ENCODE results near the gene PALB2. TPM values are rescaled to one million over a fixed set of nuclear protein-coding genes. Genes with fewer than 3 reads are reported as not detected.

Gene PALB2
- polyA plus RNA-seq, 1 of the 3 experiments (the other 2 are of a cell fraction): 3.3 TPM

DNA sequence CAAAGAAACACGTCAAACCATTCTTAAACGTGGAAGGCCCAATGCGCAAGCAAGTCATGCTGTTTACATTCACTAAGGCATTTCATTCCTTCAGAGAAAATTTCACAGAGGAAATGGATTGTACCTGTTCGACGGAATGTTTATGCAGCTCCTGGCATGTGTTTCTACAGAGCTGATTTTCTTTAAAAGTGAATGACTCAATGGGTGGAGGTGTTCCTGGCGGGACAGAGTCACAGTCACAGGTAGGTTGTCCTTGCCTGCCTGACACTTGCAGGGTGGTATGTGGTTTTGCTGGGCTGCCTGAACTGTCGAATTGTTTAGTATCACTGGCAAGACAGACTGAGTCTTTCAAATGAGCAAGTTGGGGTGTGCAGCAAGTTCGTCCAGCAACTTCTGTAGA is 11.6 kb downstream of the PALB2 start:
- Histone ChIP-seq H3K27me3 (ENCODE audit: insufficient read depth) (no peaks in the 10 kb centered on the region), H3K9me3 (no peaks in the 10 kb centered on the region), H3K79me2 (ENCODE audit: insufficient read depth) (peaks cover 21% of the 10 kb centered on the region), H3K9me2 (no peaks in the 10 kb centered on the region), H3K36me3 (replicated peaks in 1 of 2; ENCODE audit: control insufficient read depth in 1 of 2, insufficient read depth in 2 of 2, low read length in 1 of 2) (peaks cover 23 to 41% of the 10 kb centered on the region in 2 experiments), H2AFZ (ENCODE audit: low read depth) (no peak overlapping the region), H3K4me3 (ENCODE audit: low read depth in 2 of 2, low read length in 1 of 2) (no peak overlapping the region), H3K4me1 (ENCODE audit: control insufficient read depth in 1 of 2, insufficient read depth in 2 of 2, low read depth in 1 of 2, low read length in 1 of 2) (no peaks in the 10 kb centered on the region), H3F3A (replicated peaks; ENCODE audit: insufficient read depth) (no peaks in the 10 kb centered on the region), H3K27ac (ENCODE audit: low read depth in 2 of 2, low read length in 1 of 2) (no peak overlapping the region), H4K20me1 (ENCODE audit: insufficient read depth) (no peaks in the 10 kb centered on the region), H3K4me2 (no peak overlapping the region), H3K9ac (no peak overlapping the region)
- TF ChIP-seq, protein P1, sequence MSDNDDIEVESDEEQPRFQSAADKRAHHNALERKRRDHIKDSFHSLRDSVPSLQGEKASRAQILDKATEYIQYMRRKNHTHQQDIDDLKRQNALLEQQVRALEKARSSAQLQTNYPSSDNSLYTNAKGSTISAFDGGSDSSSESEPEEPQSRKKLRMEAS (IDR thresholded peaks at IDR 0.05; ENCODE audit: low read depth): no peak
- TF ChIP-seq RAD21 (IDR thresholded peaks at IDR 0.05; ENCODE audit: low read length) (no peak), NRF1 (IDR thresholded peaks at IDR 0.05; ENCODE audit: low read depth, low read length) (no peak), GABPA (IDR thresholded peaks at IDR 0.05; ENCODE audit: low read depth) (no peak), RXRA (IDR thresholded peaks at IDR 0.05; ENCODE audit: borderline replicate concordance, low read depth) (no peak)
- TF ChIP-seq, protein P2, sequence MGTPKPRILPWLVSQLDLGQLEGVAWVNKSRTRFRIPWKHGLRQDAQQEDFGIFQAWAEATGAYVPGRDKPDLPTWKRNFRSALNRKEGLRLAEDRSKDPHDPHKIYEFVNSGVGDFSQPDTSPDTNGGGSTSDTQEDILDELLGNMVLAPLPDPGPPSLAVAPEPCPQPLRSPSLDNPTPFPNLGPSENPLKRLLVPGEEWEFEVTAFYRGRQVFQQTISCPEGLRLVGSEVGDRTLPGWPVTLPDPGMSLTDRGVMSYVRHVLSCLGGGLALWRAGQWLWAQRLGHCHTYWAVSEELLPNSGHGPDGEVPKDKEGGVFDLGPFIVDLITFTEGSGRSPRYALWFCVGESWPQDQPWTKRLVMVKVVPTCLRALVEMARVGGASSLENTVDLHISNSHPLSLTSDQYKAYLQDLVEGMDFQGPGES (IDR thresholded peaks at IDR 0.05; ENCODE audit: low read depth, low read length): no peak
- TF ChIP-seq, protein P3, sequence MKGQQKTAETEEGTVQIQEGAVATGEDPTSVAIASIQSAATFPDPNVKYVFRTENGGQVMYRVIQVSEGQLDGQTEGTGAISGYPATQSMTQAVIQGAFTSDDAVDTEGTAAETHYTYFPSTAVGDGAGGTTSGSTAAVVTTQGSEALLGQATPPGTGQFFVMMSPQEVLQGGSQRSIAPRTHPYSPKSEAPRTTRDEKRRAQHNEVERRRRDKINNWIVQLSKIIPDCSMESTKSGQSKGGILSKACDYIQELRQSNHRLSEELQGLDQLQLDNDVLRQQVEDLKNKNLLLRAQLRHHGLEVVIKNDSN (IDR thresholded peaks at IDR 0.05; ENCODE audit: borderline replicate concordance, low read depth): no peak
- TF ChIP-seq, protein P4, sequence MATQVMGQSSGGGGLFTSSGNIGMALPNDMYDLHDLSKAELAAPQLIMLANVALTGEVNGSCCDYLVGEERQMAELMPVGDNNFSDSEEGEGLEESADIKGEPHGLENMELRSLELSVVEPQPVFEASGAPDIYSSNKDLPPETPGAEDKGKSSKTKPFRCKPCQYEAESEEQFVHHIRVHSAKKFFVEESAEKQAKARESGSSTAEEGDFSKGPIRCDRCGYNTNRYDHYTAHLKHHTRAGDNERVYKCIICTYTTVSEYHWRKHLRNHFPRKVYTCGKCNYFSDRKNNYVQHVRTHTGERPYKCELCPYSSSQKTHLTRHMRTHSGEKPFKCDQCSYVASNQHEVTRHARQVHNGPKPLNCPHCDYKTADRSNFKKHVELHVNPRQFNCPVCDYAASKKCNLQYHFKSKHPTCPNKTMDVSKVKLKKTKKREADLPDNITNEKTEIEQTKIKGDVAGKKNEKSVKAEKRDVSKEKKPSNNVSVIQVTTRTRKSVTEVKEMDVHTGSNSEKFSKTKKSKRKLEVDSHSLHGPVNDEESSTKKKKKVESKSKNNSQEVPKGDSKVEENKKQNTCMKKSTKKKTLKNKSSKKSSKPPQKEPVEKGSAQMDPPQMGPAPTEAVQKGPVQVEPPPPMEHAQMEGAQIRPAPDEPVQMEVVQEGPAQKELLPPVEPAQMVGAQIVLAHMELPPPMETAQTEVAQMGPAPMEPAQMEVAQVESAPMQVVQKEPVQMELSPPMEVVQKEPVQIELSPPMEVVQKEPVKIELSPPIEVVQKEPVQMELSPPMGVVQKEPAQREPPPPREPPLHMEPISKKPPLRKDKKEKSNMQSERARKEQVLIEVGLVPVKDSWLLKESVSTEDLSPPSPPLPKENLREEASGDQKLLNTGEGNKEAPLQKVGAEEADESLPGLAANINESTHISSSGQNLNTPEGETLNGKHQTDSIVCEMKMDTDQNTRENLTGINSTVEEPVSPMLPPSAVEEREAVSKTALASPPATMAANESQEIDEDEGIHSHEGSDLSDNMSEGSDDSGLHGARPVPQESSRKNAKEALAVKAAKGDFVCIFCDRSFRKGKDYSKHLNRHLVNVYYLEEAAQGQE (IDR thresholded peaks at IDR 0.05; ENCODE audit: low read depth, low read length): no peak
- POLR2A ChIA-PET: no interaction called here
- DNase-seq: no peak
- WGBS (ENCODE audit: low lambda C conversion rate): over 99% methylated on average over 8 of the region's 8 CpGs
- CTCF ChIA-PET: no interaction called here

DNA sequence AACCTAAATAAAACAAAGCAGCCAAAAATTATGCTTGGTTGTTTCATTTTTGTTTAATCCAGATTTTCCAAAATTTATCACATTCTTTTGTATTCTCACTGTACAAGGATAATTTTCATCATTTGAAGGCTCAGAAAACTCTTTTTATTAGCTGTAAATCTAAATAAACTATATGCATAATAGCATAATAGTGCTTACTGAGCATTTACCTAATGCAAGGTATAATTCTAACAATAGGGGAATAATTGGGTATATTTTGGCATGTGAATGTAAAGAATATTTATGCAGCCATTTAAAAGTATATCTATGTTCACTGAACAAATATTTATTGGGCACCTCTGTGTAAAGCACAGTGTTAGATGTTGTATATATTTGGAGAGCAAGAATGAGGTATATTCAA is 17.0 kb downstream of the PALB2 start:
- H3K9me2 ChIP-seq: no peaks in the 10 kb centered on the region
- no peak overlapping the region for H3K4me3 ChIP-seq (ENCODE audit: low read depth in 2 of 2, low read length in 1 of 2)
- H3K27me3 ChIP-seq (ENCODE audit: insufficient read depth): no peaks in the 10 kb centered on the region
- no peaks in the 10 kb centered on the region for H3K9me3 ChIP-seq
- POLR2A ChIA-PET: no interaction called here
- no peaks in the 10 kb centered on the region for H3F3A ChIP-seq (replicated peaks; ENCODE audit: insufficient read depth)
- no peaks in the 10 kb centered on the region for H4K20me1 ChIP-seq (ENCODE audit: insufficient read depth)
- no peak for DNase-seq
- H3K36me3 ChIP-seq (replicated peaks in 1 of 2; ENCODE audit: control insufficient read depth in 1 of 2, insufficient read depth in 2 of 2, low read length in 1 of 2): peaks cover 41 to 67% of the 10 kb centered on the region in 2 experiments
- H3K27ac ChIP-seq (ENCODE audit: low read depth in 2 of 2, low read length in 1 of 2): no peak overlapping the region
- CTCF ChIA-PET: interaction anchor here (1.5 kb wide), 1 partner anchor 10 kb away, joined by 3 read pairs; no protein-coding TSS in a partner anchor
- no peak overlapping the region for H3K9ac ChIP-seq
- no peaks in the 10 kb centered on the region; the same call in 1 of the 2 replicates for H3K79me2 ChIP-seq (ENCODE audit: insufficient read depth)
- H3K4me2 ChIP-seq: no peak overlapping the region
- H2AFZ ChIP-seq (ENCODE audit: low read depth): no peak overlapping the region
- no peaks in the 10 kb centered on the region for H3K4me1 ChIP-seq (ENCODE audit: control insufficient read depth in 1 of 2, insufficient read depth in 2 of 2, low read depth in 1 of 2, low read length in 1 of 2)
- TF ChIP-seq YY1 (IDR thresholded peaks at IDR 0.05; ENCODE audit: low read depth) (no peak), RFX5 (IDR thresholded peaks at IDR 0.05; ENCODE audit: low read length) (no peak), ELF1 (IDR thresholded peaks at IDR 0.05) (no peak), CHD2 (IDR thresholded peaks at IDR 0.05; ENCODE audit: low read length, partially characterized antibody) (no peak), TAF1 (IDR thresholded peaks at IDR 0.05; ENCODE audit: borderline replicate concordance, low read depth, low read length) (no peak), TCF12 (IDR thresholded peaks at IDR 0.05) (no peak), RXRA (IDR thresholded peaks at IDR 0.05; ENCODE audit: borderline replicate concordance, low read depth) (no peak), FOXM1 (IDR thresholded peaks at IDR 0.05; ENCODE audit: low read depth) (no peak)
- TF ChIP-seq, protein P4 (IDR thresholded peaks at IDR 0.05; ENCODE audit: low read depth, low read length): no peak
- TF ChIP-seq, protein P5, sequence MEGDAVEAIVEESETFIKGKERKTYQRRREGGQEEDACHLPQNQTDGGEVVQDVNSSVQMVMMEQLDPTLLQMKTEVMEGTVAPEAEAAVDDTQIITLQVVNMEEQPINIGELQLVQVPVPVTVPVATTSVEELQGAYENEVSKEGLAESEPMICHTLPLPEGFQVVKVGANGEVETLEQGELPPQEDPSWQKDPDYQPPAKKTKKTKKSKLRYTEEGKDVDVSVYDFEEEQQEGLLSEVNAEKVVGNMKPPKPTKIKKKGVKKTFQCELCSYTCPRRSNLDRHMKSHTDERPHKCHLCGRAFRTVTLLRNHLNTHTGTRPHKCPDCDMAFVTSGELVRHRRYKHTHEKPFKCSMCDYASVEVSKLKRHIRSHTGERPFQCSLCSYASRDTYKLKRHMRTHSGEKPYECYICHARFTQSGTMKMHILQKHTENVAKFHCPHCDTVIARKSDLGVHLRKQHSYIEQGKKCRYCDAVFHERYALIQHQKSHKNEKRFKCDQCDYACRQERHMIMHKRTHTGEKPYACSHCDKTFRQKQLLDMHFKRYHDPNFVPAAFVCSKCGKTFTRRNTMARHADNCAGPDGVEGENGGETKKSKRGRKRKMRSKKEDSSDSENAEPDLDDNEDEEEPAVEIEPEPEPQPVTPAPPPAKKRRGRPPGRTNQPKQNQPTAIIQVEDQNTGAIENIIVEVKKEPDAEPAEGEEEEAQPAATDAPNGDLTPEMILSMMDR (IDR thresholded peaks at IDR 0.05): no peak
- TF ChIP-seq, protein P1 (IDR thresholded peaks at IDR 0.05; ENCODE audit: low read depth): no peak

Measured in SK-N-SH (cell line).